ENCODE data around the gene NADSYN1.

DNA sequence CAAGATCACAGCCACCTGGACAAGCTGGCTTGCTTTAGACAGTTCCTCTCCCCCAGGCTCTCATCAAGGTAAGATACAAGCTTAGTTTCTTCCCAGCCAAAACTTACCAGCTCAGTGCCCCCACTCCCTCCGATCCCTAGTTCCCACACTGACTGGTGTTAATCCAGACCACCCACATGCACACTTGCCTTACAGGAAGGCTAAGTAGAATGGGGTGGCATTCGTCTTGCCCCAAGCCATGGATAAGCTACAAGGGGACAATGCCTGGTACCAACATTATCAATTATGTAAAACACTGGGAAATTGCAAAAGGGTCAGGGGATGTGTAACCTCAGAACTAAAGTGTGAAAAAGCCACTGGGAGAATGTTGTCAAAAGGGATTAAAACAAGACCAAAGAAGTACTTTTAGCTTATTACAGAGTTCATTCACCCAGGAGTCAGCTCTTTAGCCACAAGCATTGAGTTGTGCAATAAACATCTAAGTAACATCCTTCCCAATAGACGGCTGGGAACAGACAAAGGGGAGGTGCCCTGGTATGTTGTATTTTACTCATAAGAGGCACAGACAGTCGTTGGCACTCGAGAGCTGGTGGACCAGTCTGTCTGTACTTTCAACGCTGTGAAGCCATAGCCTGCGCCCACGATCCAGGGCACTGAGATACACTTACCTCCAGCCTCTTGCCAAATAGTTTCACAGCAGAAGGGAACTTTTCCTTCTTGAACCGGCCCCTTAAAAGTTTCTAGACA is 5.9 kb upstream of the NADSYN1 start:
- TF ChIP-seq, protein P1, sequence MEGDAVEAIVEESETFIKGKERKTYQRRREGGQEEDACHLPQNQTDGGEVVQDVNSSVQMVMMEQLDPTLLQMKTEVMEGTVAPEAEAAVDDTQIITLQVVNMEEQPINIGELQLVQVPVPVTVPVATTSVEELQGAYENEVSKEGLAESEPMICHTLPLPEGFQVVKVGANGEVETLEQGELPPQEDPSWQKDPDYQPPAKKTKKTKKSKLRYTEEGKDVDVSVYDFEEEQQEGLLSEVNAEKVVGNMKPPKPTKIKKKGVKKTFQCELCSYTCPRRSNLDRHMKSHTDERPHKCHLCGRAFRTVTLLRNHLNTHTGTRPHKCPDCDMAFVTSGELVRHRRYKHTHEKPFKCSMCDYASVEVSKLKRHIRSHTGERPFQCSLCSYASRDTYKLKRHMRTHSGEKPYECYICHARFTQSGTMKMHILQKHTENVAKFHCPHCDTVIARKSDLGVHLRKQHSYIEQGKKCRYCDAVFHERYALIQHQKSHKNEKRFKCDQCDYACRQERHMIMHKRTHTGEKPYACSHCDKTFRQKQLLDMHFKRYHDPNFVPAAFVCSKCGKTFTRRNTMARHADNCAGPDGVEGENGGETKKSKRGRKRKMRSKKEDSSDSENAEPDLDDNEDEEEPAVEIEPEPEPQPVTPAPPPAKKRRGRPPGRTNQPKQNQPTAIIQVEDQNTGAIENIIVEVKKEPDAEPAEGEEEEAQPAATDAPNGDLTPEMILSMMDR (conservative IDR thresholded peaks at IDR 0.05 in 1 of 2, IDR thresholded peaks at IDR 0.05 in 1 of 2; ENCODE audit: extremely low read depth in 1 of 2, insufficient read depth in 1 of 2, low read depth in 1 of 2, low read length in 2 of 2), result no peak
- TF ChIP-seq EZH2 (IDR thresholded peaks at IDR 0.05; ENCODE audit: borderline replicate concordance, low read length), result no peak

Data from mammary epithelial cell (primary cell).